OCI-LY3 (cell line): ENCODE data around the gene CREB3.

ENCODE experiments used
- H2AFZ ChIP-seq: fragments of 200-600, 300-600 bp; shearing (Covaris generic); 2 replicates; pipeline ENCODE4 v1.6.0; 2014; ENCODE audit warnings: antibody characterized with exemption, low read depth, low read length
- H3K27ac ChIP-seq: fragments of 200-600, 300-600 bp; sonication (generic); 2 replicates; pipeline ENCODE4 v1.5.1; 2014; ENCODE audit warnings: mild to moderate bottlenecking, low read length, moderate library complexity, mixed read lengths
- H3K27me3 ChIP-seq: fragments of 200-600, 300-600 bp; sonication (generic); 2 replicates; pipeline ENCODE4 v1.6.1; 2014; ENCODE audit warnings: low read depth, low read length, mixed read lengths
- H3K36me3 ChIP-seq: fragments of 200-600, 300-600 bp; sonication (generic); replicated peaks from 2 replicates; pipeline ENCODE3; 2014; ENCODE audit warnings: low read depth, low read length, mixed read lengths
- H3K4me1 ChIP-seq: fragments of 300-600, 200-600 bp; sonication (generic); 2 replicates; pipeline ENCODE4 v1.6.1; 2014; ENCODE audit warnings: low read length, mixed read lengths
- H3K4me2 ChIP-seq: fragments of 200-600, 300-600 bp; sonication (generic); 2 replicates; pipeline ENCODE4 v1.6.1; 2014; ENCODE audit warnings: low read length, mixed read lengths
- H3K4me3 ChIP-seq: fragments of 300-600, 200-600 bp; sonication (generic); 2 replicates; pipeline ENCODE4 v1.5.1; 2014; ENCODE audit warnings: antibody characterized with exemption, mild to moderate bottlenecking, low read length, moderate library complexity
- H3K79me2 ChIP-seq: fragments of 300-600, 200-600 bp; shearing (Covaris generic); 2 replicates; pipeline ENCODE4 v1.6.1; 2014; ENCODE audit warnings: mild to moderate bottlenecking, low read length, mixed read lengths
- H3K9ac ChIP-seq: fragments of 300-600, 200-600 bp; shearing (Covaris generic); 2 replicates; pipeline ENCODE4 v1.6.0; 2014; ENCODE audit warnings: mild to moderate bottlenecking, low read length, moderate library complexity
- H3K9me3 ChIP-seq: fragments of 200-600, 300-600 bp; shearing (Covaris generic); 2 replicates; pipeline ENCODE4 v1.6.1; 2014; ENCODE audit warnings: low read length, mixed read lengths; ENCODE audit not compliant: insufficient read depth
- H4K20me1 ChIP-seq: fragments of 200-600, 300-600 bp; sonication (generic); 2 replicates; pipeline ENCODE4 v1.6.1; 2016; ENCODE audit warnings: low read length, mixed read lengths; ENCODE audit not compliant: insufficient read depth
- CTCF ChIP-seq: fragments of 200-600, 300-600 bp; sonication (generic); IDR thresholded peaks from 2 replicates; pipeline ENCODE4 v1.5.1; 2014; ENCODE audit warnings: antibody characterized with exemption, low read length, low read depth
- EZH2phosphoT487 ChIP-seq: fragments of 200-600 bp; shearing (Covaris generic); IDR thresholded peaks from 2 replicates; pipeline ENCODE4 v1.6.1; 2018; ENCODE audit warnings: antibody characterized with exemption, mixed run types, low read depth

Gene CREB3

GRCh38 chr9:35690614-35691333, 41.7 kb upstream of the CREB3 start:
- H2AFZ ChIP-seq: peak overlapping the region; percentile 82
- H3K27ac ChIP-seq: no peak overlapping the region
- H3K4me2 ChIP-seq: peak overlapping the region; percentile 68
- H3K9me3 ChIP-seq: no peaks in the 10 kb centered on the region
- peaks cover 8% of the 10 kb centered on the region; the same call in 1 of the 2 replicates for H3K4me1 ChIP-seq
- H3K36me3 ChIP-seq: peaks cover 2% of the 10 kb centered on the region
- peak overlapping the region; percentile 83 for H3K4me3 ChIP-seq
- peak overlapping the region; percentile 82 for H3K9ac ChIP-seq
- H3K79me2 ChIP-seq: no peaks in the 10 kb centered on the region
- no peak for TF ChIP-seq CTCF
- TF ChIP-seq EZH2phosphoT487: no peak
- H3K27me3 ChIP-seq: no peaks in the 10 kb centered on the region
- no peaks in the 10 kb centered on the region for H4K20me1 ChIP-seq

- Histone ChIP-seq H3K36me3 (peaks cover 7% of the 10 kb centered on the region), H3K27ac (no peak overlapping the region), H3K4me1 (peaks cover 8% of the 10 kb centered on the region; the same call in 1 of the 2 replicates), H2AFZ (peak overlapping the region; percentile 82), H3K4me2 (peak overlapping the region; percentile 68), H3K79me2 (no peaks in the 10 kb centered on the region), H4K20me1 (no peaks in the 10 kb centered on the region), H3K9ac (peak overlapping the region; percentile 82), H3K4me3 (peak overlapping the region; percentile 83), H3K27me3 (no peaks in the 10 kb centered on the region), H3K9me3 (no peaks in the 10 kb centered on the region)
- TF ChIP-seq EZH2phosphoT487 (no peak), CTCF (no peak)
These were observed 41.2 kb upstream of the CREB3 start for GRCh38 chr9:35691334-35691650.

- Histone ChIP-seq H3K4me3 (peak overlapping the region; percentile 83; the same call in 1 of the 2 replicates), H3K9me3 (no peaks in the 10 kb centered on the region), H2AFZ (no peak overlapping the region), H3K27me3 (no peaks in the 10 kb centered on the region), H3K9ac (no peak overlapping the region), H3K36me3 (peaks cover 11% of the 10 kb centered on the region), H4K20me1 (no peaks in the 10 kb centered on the region; the same call in 1 of the 2 replicates), H3K27ac (no peak overlapping the region), H3K4me1 (peaks cover 8% of the 10 kb centered on the region; the same call in 1 of the 2 replicates), H3K79me2 (no peaks in the 10 kb centered on the region), H3K4me2 (no peak overlapping the region)
- TF ChIP-seq EZH2phosphoT487: no peak
- TF ChIP-seq CTCF: no peak
These were observed 40.6 kb upstream of the CREB3 start for GRCh38 chr9:35691757-35692301.

GRCh38 chr9:35695943-35696401, 36.5 kb upstream of the CREB3 start:
- H3K4me1 ChIP-seq: 0 out of 2 replicates have a peak, but pooled peaks cover 4% of the 10 kb centered on the region
- peaks cover 45% of the 10 kb centered on the region for H3K36me3 ChIP-seq
- H3K27ac ChIP-seq: no peak overlapping the region
- H3K79me2 ChIP-seq: no peaks in the 10 kb centered on the region
- no peak for TF ChIP-seq EZH2phosphoT487
- TF ChIP-seq CTCF: no peak
- no peak overlapping the region for H3K4me2 ChIP-seq
- H3K9ac ChIP-seq: no peak overlapping the region
- no peak overlapping the region for H3K4me3 ChIP-seq
- no peaks in the 10 kb centered on the region for H3K9me3 ChIP-seq
- no peak overlapping the region for H2AFZ ChIP-seq
- no peaks in the 10 kb centered on the region; the same call in 1 of the 2 replicates for H4K20me1 ChIP-seq
- no peaks in the 10 kb centered on the region for H3K27me3 ChIP-seq
